WI38 (cell line): Measurements from ENCODE around the gene FOSL2.

Experiments
- H3K4me3 ChIP-seq: 2 replicates; pipeline ENCODE4 v1.5.1; 2011; ENCODE audit warnings: low read depth, mild to moderate bottlenecking, control low read depth, low read length
- CTCF ChIP-seq: IDR thresholded peaks from 2 replicates; pipeline ENCODE4 v1.5.1; 2012; ENCODE audit warnings: low read depth, mild to moderate bottlenecking, control low read depth, low read length

FOSL2 gene

GRCh38 chr2:28351621-28352020 lies 41.0 kb upstream of the FOSL2 start:
- TF ChIP-seq CTCF, result no peak
- H3K4me3 ChIP-seq, result no peak overlapping the region

- TF ChIP-seq CTCF, result no peak
- H3K4me3 ChIP-seq, result no peak overlapping the region
Measured at GRCh38 chr2:28352104-28352503, 40.6 kb upstream of the FOSL2 start.

GRCh38 chr2:28352610-28353195 lies 40.0 kb upstream of the FOSL2 start:
- TF ChIP-seq CTCF, result no peak

GRCh38 chr2:28354920-28355520 lies 37.6 kb upstream of the FOSL2 start:
- no peak overlapping the region for H3K4me3 ChIP-seq
- TF ChIP-seq CTCF, result no peak

More at GRCh38 chr2:28352610-28353195, 40.0 kb upstream of the FOSL2 start:
- no peak overlapping the region for H3K4me3 ChIP-seq

GRCh38 chr2:28355521-28356094 lies 37.0 kb upstream of the FOSL2 start:
- no peak overlapping the region for H3K4me3 ChIP-seq
- no peak for TF ChIP-seq CTCF

- no peak for TF ChIP-seq CTCF
- no peak overlapping the region for H3K4me3 ChIP-seq
Measured at GRCh38 chr2:28356095-28356911, 36.4 kb upstream of the FOSL2 start.
